Measurements from ENCODE around the gene SOAT2. TPM values are rescaled to one million over a fixed set of nuclear protein-coding genes. Genes with fewer than 3 reads are reported as not detected.

SOAT2 gene
- total and polyA plus RNA-seq, 2 of the 4 experiments (the other 2 are of a cell fraction) = 0.18 to 0.39 TPM

DNA sequence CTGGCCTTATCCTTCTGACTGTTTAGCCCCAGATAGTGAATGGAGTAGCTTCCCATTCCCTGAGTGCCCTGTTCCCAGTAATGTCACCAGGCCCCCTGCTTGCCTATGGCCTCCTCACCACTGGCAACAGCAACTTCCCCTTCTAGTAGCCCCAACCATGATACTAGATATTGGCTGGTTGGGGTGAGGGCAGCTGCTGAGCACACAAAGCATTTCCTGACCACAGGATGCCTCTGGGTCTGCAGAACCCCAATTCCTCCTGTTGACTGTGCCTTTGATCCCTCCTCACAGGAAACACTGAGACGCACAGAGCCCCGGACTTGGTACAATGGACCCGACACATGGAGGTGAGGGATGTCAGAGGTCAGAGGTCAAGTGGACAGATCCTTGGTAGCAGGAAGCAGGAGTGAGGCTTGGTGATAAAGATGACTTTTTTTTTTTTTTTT, 597 bp downstream of the SOAT2 start:
- H2BK20ac ChIP-seq (ENCODE audit: low read depth, low read length) = no peak overlapping the region
- no peak overlapping the region for H2AFZ ChIP-seq (replicated peaks; ENCODE audit: low read length, poor library complexity)
- H4K91ac ChIP-seq (ENCODE audit: insufficient read depth, low read depth, low read length) = no peak overlapping the region; the same call in 1 of the 2 replicates
- H3K9me3 ChIP-seq (ENCODE audit: control insufficient read depth, insufficient read depth, low read length) = no peaks in the 10 kb centered on the region
- ATAC-seq (ENCODE audit: low read depth) (no peak), DNase-seq (no peak)
- TF ChIP-seq NFE2L2 (IDR thresholded peaks at IDR 0.05; ENCODE audit: low read depth, low read length) (no peak), MAZ (IDR thresholded peaks at IDR 0.05; ENCODE audit: borderline replicate concordance, low read depth, low read length) (no peak), BHLHE40 (IDR thresholded peaks at IDR 0.05; ENCODE audit: low read depth, low read length) (no peak), MXI1 (IDR thresholded peaks at IDR 0.05; ENCODE audit: borderline replicate concordance, low read depth, low read length) (no peak), MAFK (IDR thresholded peaks at IDR 0.05; ENCODE audit: low read depth, low read length) (no peak)
- ChIA-PET POLR2A (ENCODE audit: unreplicated experiment) (no interaction called here), CTCF (interaction anchor here (0.7 to 3.7 kb wide), 2 partner anchors 38 to 110 kb away, joined by 8 to 21 read pairs; no protein-coding TSS in a partner anchor)
- H3K27me3 ChIP-seq (ENCODE audit: control insufficient read depth, insufficient read depth, low read length) = no peaks in the 10 kb centered on the region
- H4K5ac ChIP-seq (ENCODE audit: low read depth, low read length) = no peak overlapping the region
- no peak overlapping the region for H3K4ac ChIP-seq (ENCODE audit: low read depth, low read length)
- no peak overlapping the region for H3K4me3 ChIP-seq (ENCODE audit: insufficient read depth, low read depth, low read length)
- no CpG with 5 or more reads among the region's 3 CpGs for WGBS, 2 experiments (ENCODE audit: extremely low coverage in 2 of 2, insufficient read length in 1 of 2)
- no peak overlapping the region for H3K23ac ChIP-seq (ENCODE audit: low read depth, low read length)
- dilution Hi-C loops (cut with HindIII; ENCODE audit: low sequenced_read_pairs, unreplicated experiment) = no loop called here
- no peak overlapping the region for H3K9ac ChIP-seq (ENCODE audit: low read depth, low read length)
- H3K14ac ChIP-seq (replicated peaks; ENCODE audit: low read depth, low read length) = no peak overlapping the region
- no peak overlapping the region for H3K4me2 ChIP-seq (ENCODE audit: low read depth, low read length)
- H3K9me1 ChIP-seq (ENCODE audit: insufficient read depth, low read length) = no peaks in the 10 kb centered on the region
- H2AK9ac ChIP-seq (replicated peaks; ENCODE audit: low read depth, low read length, poor library complexity) = no peak overlapping the region
- H3K4me1 ChIP-seq (ENCODE audit: control insufficient read depth, insufficient read depth, low read length) = peaks cover 7% of the 10 kb centered on the region
- intact Hi-C loops (cut with micrococcal nuclease) = no loop called here
- H2BK5ac ChIP-seq (ENCODE audit: low read depth, low read length, poor library complexity, severe bottlenecking) = no peak overlapping the region
- peak overlapping the region; percentile 49; the same call in 1 of the 2 replicates for H2AK5ac ChIP-seq (ENCODE audit: low read depth, low read length)
- in situ Hi-C loops (cut with MboI; ENCODE audit: low sequenced_read_pairs) = no loop called here
- no peaks in the 10 kb centered on the region for H4K20me1 ChIP-seq (ENCODE audit: insufficient read depth, low read length)
- H4K8ac ChIP-seq (ENCODE audit: low read depth in 2 of 2, low read length in 2 of 2) = peak overlapping the region in 1 of 2 experiments; percentile 37; a peak in 1 of 4 replicates
- no TSS peak for BruUV-seq (replicated peaks)
- H2BK120ac ChIP-seq (ENCODE audit: low read depth, low read length) = no peak overlapping the region
- H2BK15ac ChIP-seq (ENCODE audit: low read depth, low read length) = no peak overlapping the region
- no peak overlapping the region for H3K27ac ChIP-seq (ENCODE audit: insufficient read depth, low read length)
- H3K36me3 ChIP-seq (ENCODE audit: control insufficient read depth, insufficient read depth, low read length) = peaks cover 7% of the 10 kb centered on the region; the same call in 1 of the 2 replicates
- no peak overlapping the region for H3K56ac ChIP-seq (ENCODE audit: extremely low read depth, insufficient read depth, low read length)
- no peak overlapping the region for H3K18ac ChIP-seq (ENCODE audit: low read depth, low read length)
- H3K79me1 ChIP-seq (ENCODE audit: low read depth in 1 of 2, low read length in 2 of 2) = peaks cover 0 to 8% of the 10 kb centered on the region in 2 experiments; a peak in 1 of 4 replicates
